HG03354 (cell line): ENCODE results near the gene KLHL20.
"Not testable (repeated sequence)": the region's sequence is repeated elsewhere in the genome, so short reads cannot be mapped to it uniquely, and the experiment has no call there.

Experiments
- ATAC-seq: cut with Tn5 transposase; IDR thresholded peaks from one replicate; pipeline ENCODE4 v1.9.1; 2021; ENCODE audit warnings: mild to moderate bottlenecking; ENCODE audit not compliant: unreplicated experiment, poor library complexity, severe bottlenecking

The KLHL20 gene, protein sequence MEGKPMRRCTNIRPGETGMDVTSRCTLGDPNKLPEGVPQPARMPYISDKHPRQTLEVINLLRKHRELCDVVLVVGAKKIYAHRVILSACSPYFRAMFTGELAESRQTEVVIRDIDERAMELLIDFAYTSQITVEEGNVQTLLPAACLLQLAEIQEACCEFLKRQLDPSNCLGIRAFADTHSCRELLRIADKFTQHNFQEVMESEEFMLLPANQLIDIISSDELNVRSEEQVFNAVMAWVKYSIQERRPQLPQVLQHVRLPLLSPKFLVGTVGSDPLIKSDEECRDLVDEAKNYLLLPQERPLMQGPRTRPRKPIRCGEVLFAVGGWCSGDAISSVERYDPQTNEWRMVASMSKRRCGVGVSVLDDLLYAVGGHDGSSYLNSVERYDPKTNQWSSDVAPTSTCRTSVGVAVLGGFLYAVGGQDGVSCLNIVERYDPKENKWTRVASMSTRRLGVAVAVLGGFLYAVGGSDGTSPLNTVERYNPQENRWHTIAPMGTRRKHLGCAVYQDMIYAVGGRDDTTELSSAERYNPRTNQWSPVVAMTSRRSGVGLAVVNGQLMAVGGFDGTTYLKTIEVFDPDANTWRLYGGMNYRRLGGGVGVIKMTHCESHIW

DNA sequence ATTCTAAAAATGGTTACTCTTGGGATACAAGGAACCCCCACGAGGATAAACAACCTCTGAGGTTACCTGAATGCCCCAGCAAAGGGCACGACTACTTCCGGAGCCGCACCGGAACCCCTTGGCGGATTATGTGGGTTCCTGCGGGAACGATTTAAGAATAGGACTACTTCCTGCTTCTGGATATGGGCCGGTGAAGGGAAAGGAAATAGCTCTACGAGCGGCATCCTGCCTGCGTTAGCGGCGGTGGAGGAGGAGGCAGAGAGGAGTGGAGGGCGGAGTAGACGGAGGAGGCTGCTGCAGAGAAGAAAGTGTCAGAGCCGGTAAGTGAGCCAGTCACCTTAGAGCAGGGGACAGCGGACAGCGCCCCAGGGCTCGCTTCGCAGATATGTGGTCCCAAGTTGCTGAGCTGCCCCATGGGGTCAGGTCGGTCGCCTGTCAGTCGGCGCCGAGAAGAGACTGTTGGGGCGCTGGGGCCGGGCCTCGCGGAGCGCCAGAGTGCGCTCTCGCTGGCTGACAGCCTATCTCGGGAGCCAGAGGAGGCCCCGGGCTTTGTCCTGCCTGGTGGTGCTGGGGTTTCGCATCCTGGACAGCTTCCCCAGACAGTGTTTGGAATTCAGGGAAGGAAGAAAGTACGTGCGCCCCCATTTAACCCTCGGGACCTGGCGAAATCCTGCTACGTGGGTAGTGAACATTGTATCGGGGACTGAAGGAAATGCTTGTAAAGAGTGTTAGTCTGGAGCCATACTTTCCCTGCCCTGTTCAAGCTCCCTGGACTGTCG, at the start of gene KLHL20:
TSS of gene KLHL20 (plus strand) at position 223 of the 779 bp plus-strand sequence. CDS start 1,063 bp downstream, outside the sequence.
- ATAC-seq, result peak; percentile 98

DNA sequence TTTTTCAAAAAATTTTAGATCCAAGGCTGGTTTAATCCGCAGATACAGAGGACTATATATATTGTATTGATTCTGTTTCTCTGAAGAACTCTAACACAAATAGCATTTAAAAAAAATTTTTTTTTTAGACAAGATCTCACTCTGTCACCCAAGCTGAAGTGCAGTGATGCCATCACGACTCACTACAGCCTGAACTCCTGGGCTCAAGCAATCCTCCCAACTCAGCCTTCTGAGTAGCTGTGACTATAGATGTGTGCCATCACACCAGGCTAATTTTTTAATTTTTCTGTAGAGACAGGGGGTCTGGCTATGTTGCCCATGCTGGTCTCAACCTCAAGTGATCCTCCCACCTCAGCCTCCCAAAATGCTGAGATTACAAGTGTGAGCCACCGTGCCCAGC, 48.1 kb upstream of the KLHL20 start:
- no peak for ATAC-seq

DNA sequence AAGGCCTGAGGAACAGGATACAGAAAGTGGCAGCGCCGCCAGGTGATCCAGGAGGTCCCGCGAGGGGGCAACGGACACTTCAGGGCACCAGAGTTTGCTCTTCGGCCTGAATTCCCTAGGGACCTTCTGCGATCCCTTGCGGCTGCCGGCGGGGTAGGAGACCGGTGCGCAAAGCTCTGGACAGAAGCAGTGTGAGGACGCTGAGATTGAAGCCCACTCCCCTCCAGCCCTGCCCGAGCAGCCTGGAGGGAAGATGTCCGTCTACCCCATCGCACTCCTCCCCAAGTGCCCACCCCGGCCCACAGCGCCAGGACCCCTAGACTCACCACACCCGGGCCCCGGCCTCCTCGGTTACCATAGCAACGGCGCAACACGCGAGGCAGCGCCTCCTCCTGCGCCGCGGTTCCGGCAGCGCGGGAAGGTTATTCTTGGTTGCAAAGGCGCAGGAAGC, 45.3 kb upstream of the KLHL20 start, which contains the start of gene ANKRD45:
TSS of gene ANKRD45 (minus strand) at position 361 of the 451 bp plus-strand sequence. CDS start 10,433 bp downstream, outside the sequence.
- ATAC-seq, result no peak

DNA sequence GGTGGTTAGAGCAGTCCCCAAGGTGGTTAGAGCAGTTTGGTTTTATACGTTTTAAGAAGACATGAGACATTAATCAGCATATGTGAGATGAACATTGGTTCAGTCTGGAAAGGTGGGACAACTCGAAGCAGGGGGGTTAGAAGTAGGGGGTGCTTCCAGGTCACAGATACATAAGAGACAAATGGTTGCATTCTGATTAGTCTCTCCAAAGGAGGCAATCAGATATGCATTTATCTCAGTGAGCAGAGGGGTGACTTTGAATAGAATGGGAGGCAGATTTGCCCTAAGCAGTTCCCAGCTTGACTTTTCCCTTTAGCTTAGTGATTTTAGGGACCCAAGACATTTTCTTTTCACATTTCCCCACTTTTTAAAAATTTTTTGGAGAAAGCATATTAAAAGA, 40.3 kb upstream of the KLHL20 start:
- ATAC-seq, result not testable (repeated sequence)

DNA sequence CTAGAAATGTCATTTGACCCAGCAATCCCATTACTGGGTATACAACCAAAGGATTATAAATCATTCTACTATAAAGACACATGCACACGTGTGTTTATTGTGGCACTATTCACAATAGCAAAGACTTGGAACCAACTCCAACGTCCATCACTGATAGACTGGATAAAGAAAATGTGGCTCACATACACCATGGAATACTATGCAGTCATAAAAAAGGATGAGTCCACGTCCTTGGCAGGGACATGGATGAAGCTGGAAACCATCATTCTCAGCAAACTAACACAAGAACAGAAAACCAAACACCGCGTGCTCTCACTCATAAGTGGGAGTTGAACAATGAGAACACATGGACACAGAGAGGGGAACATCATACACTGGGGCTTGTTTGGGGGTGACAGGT, 34.6 kb upstream of the KLHL20 start:
- ATAC-seq, result not testable (repeated sequence)

DNA sequence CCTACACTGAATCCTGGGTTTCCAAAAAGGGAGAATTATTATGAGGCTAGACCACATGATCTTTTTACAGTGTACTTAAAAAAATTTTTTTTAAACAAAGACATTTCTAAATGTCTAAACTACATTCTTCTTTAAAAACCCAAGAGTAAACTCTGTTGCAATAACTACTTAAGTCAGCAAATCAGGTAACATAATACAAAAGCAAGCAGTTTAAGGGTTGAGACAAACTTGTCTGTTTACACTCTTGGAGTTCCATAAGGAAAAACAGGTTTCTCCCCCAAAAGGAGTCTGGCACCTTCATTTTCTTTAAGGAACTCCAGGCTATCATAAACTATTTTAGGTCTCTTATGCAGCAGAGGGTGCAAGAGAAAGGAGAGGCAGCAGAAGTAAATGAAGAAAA, 32.6 kb upstream of the KLHL20 start:
- no peak for ATAC-seq

DNA sequence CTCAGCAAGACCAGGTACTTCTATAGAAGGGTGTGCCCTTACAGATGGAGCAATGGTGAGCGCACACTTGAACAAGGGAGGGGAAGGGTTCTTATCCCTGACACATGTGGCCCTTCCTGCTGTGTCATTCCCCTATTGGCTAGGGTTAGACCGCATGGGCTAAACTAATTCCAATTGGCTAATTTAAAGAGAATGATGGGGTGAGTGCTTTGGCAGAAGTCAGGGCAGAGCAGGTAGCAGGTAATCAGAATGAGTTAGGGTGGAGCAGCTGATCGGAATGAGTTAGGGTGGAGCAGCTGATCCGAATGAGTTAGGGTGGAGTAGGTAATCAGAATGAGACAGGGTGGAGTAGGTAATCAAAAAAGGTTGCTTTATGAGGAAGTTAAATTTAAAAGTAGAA, 30.9 kb upstream of the KLHL20 start:
- ATAC-seq, result not testable (repeated sequence)

DNA sequence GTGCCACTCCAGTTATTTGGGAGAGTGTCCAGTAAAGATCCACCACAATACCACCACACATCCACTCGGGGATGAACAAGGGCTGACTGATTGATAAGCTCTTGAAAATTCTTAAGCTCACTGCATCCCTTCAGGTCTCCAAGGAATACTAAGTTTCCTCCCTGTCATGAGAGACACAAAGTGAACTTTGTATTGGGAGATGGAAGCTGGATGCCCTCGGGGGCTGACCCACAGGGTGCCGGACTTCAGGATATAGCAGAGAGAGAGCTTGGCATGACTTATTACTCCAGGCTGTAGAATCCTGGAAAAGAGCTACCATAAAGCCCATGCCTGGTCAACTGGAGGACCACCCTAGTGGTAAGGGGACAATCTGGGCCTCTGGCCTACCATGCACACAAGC, 29.7 kb upstream of the KLHL20 start:
- ATAC-seq, result not testable (repeated sequence)

DNA sequence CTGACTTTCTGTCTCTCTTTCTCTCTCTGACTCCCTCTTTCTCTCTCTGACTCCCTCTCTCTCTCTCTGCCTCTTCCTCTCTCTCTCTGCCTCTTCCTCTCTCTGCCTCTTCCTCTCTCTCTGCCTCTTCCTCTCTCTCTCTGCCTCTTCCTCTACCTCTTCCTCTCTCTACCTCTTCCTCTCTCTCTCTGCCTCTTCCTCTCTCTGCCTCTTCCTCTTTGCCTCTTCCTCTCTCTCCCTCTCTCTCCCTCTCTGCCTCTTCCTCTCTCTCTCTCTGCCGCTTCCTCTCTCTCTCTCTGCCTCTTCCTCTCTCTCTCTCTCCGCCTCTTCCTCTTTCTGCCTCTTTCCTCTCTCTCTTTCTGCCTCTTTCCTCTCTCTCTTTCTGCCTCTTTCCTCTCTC, 26.5 kb upstream of the KLHL20 start:
- ATAC-seq, result no peak

DNA sequence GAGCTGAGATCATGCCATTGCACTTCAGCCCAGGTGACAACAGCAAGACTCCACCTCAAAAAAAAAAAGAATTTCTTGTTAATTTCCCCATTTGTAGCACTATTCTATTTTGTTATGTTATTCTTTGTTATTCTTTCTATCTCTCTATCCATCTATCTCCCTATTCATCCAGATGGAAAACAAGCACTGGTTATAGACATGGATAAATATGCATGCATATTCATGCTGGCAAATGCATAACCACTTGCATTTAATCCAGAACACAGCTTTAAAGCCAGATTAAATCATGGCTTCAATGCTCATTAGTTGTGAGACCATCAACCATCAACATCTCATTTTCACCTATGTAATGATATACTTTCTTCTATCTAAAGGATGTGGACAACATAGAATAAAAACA, 21.5 kb upstream of the KLHL20 start:
- ATAC-seq, result no peak

DNA sequence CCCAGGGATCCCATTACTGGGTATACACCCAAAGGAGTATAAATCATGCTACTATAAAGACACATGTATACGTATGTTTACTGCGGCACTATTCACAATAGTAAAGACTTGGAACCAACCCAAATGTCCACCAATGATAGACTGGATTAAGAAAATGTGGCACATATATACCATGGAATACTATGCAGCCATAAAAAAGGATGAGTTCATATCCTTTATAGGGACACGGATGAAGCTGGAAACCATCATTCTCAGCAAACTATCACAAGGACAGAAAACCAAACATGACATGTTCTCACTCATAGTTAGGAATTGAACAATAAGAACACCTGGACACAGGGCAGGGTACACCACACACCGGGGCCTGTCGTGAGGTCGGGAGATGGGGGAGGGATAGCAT, 13.5 kb upstream of the KLHL20 start:
- ATAC-seq, result not testable (repeated sequence)

DNA sequence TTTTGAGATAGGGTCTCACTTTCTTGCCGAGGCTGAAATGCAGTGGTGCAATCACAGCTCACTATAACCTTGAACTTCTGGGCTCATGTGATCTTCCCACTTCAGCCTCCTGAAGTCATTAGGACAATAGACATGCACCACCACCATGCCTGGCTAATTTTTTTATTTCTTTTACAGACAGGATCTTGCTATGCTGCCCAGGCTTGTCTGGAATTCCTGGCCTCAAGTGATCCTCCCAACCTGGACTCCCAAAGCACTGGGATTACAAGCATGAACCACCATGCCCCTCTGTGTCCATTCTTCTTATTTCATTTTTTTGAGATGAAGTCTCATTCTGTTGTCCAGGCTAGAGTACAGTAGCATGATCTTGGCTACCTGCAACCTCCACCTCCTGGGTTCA, 12.0 kb upstream of the KLHL20 start:
- no peak for ATAC-seq

DNA sequence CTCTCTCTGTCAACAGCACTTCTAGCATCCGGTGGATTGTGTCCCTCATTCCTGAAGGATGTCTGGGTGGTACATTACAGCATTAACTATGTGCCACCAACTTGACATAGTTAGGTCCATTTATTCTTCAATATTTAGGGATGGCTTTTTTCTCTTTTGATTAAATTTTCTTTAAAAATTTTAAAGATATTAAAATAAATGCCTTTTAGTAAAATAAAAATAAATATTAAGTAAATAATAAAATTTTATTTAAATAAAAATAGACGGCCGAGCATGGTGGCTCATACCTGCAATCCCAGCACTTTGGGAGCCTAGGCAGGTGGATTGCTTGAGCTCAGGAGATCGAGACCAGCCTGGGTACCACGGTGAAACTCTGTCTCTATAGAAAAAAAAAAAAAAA, 9.7 kb upstream of the KLHL20 start:
- no peak for ATAC-seq

DNA sequence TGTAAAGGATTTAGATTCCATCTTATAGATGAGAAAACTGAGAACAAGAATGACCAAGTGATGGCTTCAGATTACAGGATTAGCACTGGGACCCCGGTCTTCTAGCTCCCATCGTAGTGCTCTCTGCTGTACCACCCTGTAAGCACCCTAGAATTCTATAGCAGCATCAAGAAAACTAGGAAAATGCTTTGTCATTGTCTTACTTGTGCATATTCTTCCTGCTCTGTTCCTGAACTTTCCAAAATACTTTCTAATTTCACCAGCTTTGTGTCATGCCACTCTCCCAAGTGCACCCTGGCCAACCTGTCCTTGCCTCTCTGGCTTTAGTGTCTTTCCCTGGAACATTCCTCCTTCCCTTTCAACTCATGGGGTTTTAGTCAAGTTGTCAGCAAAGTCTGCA, 6.0 kb upstream of the KLHL20 start:
- no peak for ATAC-seq

DNA sequence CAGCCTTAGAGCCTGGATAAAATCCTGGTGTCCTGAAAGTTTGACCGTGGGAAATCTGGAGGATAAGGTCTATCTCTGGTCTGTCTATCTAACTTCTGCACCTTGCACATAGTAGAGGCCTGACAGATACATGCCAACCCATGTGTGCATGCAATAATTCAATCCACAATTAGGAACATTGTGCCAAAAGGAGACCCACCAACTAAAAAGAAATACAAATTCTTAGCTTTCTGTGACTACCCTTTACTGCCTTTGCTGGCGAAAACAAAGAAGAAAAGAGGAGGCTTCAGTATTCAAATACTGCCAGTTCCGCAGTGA, 381 bp upstream of the KLHL20 start:
- no peak for ATAC-seq

DNA sequence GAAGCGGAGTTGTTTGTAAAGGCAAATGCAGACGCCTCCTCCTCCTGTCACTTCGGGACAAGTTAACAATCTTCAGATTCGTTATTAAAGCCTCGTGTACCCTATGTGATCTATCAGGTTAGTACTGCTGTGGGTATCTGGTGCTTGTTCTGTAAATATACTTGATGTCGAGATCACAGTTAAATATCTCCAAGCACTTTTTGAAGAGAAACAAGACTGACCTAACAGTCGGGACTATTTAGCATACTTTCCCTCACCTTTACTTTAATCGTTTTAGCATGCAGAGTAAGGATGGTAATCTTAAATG, 710 bp downstream of the KLHL20 start:
- no peak for ATAC-seq

DNA sequence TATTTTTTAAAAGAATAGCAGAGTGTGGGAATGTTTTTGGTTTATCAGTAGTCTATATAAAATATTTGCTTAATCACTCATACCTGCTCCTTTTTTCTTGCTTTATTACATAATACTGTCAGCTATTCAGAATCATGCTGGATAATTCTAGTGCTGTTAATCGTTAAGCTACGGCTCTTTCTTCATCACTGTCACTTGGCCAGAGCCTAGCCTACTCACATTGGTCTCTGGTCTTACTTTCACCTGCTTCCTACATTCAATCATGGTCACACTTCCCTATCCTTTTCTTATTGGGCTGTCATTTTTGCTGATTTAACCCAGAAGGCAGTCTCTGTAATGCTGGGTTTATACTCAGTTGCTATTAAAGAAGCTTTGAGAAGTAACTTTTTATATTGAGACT, 2.5 kb downstream of the KLHL20 start:
- ATAC-seq, result no peak

DNA sequence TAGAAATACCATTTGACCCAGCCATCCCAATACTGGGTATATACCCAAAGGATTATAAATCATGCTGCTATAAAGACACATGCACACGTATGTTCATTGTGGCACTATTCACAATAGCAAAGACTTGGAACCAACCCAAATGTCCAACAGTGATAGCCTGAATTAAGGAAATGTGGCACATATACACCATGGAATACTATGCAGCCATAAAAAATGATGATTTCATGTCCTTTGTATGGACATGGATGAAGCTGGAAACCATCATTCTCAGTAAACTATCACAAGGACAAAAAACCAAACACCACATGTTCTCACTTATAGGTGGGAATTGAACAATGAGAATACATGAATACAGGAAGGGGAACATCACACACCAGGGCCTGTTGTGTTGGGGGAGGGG, 16.6 kb downstream of the KLHL20 start:
- not testable (repeated sequence) for ATAC-seq

DNA sequence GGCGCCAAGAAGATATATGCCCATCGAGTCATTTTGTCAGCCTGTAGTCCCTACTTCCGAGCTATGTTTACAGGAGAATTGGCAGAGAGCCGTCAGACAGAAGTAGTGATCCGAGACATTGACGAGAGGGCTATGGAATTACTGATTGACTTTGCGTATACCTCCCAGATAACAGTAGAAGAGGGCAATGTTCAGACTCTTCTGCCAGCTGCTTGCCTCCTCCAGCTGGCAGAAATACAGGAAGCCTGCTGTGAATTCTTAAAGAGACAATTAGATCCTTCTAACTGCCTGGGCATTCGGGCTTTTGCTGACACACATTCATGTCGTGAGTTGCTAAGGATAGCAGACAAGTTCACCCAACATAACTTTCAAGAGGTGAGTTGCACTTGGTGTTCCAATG, 19.1 kb downstream of the KLHL20 start:
- no peak for ATAC-seq

DNA sequence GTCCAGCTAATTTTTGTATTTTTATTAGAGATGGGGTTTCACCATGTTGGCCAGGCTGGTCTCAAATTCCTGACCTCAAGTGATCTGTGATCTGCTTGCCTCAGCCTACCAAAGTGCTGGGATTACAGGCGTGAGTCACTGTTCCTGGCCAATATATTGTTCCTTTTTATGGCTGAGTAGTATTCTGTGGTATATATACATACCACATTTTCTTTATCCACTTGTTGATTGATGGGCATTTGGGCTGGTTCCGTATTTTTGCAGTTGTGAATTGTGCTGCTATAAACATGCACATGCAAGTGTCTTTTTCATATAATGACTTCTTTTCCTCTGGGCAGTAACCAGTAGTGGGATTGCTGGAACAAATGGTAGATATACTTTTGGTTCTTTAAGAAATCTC, 21.3 kb downstream of the KLHL20 start:
- ATAC-seq, result not testable (repeated sequence)
